Measurements from ENCODE around the gene ZNG1B.
"Not testable (repeated sequence)": the region's sequence is repeated elsewhere in the genome, so short reads cannot be mapped to it uniquely, and the experiment has no call there.

The ZNG1B gene

DNA sequence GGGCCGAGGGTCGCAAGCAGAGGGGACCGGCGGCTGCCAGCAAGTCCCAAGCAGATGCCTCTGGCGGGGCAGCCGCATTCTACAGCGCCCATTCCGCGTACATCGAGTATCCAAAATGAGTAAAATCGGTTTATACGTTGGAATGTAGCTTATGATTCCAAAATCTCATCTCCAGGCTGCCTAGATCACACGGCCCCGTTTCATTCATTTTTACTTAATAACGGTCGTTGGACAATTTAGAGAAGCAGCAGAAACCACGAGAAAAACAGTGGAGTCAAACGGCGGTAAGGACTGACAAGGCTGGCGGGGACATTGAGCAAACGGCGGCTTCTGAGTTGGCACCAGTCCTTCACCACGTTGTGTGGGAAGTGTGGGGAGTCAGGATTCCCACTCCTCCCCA lies 66.6 kb downstream of the ZNG1B start:
- not testable (repeated sequence) for DNase-seq

DNA sequence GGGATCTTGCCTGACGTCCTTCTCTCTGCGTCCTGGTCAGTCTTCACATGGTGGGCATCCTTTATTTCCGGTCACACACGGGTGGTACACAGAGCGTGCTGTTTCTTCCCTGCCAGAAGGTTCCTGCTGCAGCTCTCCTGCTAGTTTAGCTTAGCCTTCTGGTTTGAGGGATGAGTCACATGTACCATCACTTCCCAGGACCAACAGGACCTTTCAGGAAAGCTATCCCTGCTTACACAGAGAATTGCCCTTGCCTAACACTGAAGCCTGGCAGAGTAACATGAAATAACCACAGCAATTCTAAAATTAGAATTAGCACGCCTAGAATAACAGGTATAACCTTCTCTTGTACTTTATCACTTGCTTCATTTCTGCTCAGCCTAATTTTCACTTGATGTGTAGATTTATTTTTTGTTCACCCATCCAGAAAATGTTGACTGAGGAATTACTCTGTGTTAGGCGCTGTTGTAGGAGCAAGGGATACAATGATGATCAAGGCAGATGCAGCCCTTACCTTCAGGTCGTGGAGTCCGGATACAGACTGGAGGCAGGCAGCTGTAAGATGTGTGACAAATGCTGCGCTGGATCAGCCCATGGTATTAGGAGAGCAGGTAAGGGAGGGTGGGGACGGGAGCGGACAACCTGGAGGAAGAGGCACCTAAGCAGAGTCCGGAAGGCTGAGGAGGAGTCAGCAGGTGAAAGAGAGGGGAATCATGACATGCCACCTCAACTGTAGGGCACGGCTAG lies 70.1 kb downstream of the ZNG1B start:
- not testable (repeated sequence) for DNase-seq

DNA sequence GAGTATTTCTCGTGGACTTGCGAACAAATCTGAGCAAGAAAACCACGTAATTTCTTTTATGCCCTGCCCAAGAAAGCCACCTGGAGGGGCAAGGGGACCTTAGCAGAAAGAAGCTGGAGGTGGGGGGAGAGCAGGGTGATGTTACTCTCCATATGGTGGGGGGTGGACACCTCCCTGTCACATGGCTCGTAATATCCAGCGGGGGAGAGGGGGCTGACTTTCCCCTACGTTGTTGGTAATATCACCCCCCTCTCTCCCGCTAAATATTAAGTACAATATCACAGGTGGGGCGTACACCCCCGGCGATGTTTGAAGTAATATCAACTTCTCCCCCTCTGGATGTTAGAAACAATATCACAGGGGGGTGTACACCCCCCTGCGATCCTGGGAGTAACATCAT lies 70.7 kb downstream of the ZNG1B start:
- not testable (repeated sequence) for DNase-seq

DNA sequence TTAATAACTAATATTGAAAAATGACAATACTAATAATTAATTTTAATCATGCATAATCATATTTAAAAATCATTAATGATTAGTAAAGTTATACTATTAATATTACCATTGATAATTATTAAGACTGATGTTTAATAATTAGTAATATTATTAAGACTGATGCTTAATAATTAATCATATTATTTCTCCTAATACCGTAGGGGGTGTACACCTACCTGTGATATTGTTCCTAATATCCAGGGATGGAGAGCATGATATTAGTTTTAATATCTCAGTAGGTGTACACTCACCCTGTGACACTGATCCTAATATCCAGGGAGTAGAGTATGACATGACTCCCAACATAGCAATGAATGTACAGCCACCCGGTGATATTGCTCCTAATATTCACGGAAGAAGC lies 73.4 kb downstream of the ZNG1B start:
- DNase-seq = not testable (repeated sequence)

DNA sequence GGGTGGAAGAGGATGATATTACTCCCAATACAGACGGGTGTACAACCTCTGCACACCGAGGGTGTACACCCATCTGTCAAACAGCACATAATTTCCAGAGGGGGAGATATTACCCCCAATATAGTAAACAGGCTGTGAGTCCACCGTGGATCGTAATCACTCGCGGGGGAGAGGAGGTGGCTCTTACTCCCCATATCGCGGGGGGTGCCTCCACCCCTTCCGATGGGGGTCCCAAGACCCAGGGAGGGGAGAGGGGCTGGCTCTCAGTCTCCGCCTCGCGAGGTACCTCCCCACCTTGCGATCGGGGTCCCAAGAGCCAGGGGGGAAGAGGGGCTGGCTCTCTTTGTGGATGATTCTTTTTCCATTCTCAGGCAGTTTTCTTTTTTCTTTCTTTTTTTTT lies 74.4 kb downstream of the ZNG1B start:
- DNase-seq = not testable (repeated sequence)

DNA sequence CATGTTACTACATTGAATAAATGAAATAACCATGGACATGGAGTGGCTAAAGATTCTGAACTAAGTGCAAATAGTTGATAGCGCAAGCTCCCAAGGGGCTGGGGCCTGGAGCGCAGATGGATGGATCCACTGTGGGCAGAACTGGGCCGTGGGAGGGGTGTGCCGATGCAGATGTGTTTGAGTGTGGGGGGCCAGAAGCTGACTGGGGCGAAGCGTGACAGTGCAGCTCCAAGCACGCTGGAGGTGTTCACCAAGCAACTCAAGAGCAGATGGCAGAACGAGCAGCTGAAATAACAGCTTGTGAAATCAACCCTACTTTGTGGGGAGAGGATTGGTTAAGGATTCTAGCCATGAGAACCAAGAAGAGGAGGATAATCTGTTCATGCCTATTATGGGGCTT lies 78.0 kb downstream of the ZNG1B start:
- DNase-seq = not testable (repeated sequence)

DNA sequence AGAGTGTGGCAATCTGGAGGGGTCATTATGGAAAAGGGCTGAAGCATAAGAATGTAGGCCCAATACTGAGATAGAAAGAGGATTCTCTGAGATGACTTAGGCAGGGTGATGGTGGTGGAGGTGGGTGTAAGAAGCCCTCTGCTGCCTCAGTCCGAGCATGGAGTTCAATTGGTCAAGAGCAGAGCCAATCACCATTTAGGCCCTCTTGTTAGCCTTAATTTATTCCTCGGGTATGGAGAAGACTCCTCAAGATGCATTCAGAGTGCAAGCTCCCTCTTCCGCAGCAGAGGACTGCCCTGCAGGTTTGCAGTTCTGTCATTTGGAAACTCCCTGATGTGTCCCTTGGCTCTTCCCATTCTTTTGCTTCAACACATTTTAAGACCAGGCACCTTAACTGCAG lies 78.5 kb downstream of the ZNG1B start:
- DNase-seq = not testable (repeated sequence)

DNA sequence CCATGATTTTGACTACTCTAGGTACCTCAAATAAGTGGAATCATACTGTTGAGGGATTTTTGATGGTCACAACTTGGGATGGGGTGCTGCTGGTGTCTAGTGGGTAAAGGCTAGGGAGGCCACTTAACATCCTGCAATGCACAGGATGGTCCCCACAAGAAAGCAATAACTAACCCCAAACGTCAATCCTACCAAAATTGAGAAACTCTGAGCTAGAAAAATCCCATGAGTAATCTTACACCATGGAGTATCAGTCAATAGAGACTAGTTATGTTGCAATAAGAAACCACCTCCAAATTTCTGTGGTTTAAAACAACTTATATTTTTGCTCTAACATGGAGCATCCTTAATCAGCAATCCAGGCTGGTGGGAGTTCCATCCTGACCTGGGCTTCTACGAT lies 79.5 kb downstream of the ZNG1B start:
- not testable (repeated sequence) for DNase-seq

DNA sequence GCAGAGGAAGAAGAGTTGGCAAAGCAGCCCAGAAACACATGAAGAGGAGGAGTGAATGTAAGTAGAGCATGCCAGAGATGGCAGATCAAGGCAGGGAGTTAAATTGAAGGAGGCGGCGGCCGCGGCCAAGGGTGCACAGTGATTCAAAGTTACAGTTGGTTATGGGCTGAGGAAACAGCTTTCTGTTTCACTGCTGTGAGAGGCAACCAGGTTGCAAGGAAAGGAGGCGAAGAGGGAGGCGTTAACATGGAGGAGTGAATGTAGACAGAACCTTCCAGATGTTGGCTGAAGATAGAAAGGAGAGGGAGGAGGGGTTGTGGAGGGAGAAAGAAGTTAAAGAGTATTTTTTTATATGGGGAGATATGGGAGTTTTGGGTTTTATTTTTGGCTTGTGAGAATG lies 83.3 kb downstream of the ZNG1B start:
- not testable (repeated sequence) for DNase-seq

DNA sequence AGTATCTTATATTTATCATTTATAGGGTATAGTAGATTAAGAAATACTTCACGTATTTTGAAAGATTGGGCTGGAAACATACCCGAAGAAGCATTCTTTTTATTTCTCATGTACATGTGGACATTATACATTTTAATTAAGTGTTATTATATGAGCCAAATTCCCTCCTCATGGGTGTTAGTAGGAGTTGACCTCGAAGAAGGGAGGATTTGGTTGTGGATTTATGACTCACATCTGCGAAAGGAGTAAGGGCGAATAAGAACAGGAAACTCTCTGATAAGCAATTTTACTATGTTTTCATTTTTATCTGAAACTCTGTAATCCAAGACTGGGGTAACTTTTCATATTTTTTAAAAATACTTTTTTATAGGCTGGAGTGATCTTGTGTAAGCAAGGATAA lies 84.0 kb downstream of the ZNG1B start:
- DNase-seq = not testable (repeated sequence)

DNA sequence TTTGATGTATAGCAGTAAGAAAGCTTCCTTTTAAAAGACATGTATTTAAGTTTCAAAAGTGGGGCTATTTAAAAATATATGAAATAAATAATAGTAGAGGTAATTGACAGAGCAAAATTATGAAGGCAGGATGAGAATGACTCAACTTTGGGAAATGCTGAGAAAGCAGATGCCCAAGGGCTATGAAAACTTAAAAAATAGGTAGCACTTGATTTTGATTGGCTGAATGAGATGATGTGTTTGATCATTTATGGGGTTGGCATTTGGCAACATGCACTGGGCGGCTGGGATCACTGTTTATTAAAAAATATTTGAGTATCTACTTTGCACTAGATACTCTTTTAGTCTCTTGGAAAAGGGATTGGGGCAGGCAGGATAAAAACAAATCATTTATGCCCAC lies 87.5 kb downstream of the ZNG1B start:
- DNase-seq = not testable (repeated sequence)

DNA sequence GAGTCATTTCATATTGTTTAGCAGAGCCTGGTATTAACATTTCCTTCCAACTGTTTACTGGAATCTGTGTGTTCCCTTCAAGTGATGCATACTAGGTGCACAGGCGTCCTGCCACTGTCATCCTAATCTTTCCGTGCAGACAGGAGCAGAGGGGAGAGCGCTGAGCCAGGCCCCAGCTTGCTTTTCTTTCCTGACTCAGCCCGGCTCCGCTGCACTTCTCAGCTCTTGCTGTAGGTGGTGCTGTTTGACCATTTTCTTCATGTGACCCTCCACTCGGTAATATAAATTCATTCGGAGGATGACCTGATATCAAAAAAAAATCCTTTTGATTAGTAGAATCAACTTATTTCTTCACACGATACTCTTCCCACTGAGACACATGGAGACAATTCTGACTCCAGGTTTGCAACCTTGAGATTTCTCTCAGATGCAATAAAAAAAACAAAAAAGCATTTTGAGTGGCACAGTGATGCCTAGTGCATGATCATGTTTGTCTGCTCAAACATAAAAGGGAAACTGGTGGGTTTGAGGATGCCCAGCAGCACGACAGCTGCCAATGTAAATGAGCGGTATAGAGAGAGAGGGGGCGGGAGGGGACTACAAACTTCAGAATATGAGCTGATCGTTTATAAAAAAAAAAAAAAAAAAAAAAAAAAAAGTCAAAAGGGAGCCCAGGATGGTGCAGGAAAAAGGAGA lies 90.0 kb downstream of the ZNG1B start:
- not testable (repeated sequence) for DNase-seq

DNA sequence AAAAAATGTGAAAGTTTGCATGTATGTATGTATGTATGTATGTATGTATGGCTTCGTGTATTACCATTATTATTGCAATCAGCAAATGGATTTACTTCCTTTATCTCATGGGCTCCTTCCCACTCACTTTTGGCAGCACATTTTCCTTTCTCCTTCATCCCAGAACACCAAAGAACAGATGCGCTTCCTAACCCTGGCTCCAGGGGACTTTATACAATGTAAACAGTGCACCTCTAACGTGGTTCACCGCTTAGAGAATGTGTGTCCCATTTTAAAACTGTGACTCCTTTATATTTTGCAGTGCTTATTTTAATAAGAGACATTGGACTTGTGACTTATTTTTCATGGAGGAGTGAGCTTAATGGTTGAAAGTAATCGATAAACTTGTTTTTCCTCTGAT lies 90.6 kb downstream of the ZNG1B start:
- not testable (repeated sequence) for DNase-seq

DNA sequence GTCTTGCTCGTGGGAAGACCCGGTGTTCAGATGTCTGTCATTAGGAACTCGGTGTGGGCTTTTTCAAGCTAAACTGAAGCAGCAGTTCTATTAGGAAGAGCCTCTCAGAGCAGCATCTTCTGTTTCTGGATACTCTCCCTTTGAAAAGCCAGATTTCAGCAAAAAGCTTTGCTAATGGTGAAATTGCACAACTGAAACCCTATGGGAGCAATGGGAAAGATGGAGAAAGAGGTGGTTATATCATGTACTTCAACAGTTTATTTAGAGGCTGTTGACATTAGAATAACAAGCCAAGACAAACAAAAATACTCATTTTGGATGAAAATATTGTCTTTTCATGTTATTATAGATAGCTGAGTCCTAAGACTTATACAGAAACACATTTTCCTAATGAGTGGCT lies 91.4 kb downstream of the ZNG1B start:
- not testable (repeated sequence) for DNase-seq

DNA sequence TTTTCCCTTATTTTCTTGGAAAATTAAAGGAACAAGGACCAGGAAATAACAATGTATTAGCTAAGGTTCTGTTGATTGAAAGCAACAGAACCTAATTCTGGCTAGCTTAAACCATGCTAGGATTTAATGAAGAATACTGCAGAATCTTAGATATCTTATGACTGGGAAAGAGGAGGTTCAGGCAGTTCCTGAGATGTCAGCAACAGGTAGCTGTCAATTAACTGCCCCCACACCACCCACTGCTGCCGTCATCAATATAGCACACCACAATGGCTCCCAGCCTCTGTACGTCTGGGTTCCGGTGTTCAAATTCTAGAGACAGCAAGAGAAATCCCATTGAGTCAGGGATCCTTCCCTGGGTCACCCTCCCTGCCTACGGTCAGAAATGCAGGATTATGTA lies 95.5 kb downstream of the ZNG1B start:
- not testable (repeated sequence) for DNase-seq

DNA sequence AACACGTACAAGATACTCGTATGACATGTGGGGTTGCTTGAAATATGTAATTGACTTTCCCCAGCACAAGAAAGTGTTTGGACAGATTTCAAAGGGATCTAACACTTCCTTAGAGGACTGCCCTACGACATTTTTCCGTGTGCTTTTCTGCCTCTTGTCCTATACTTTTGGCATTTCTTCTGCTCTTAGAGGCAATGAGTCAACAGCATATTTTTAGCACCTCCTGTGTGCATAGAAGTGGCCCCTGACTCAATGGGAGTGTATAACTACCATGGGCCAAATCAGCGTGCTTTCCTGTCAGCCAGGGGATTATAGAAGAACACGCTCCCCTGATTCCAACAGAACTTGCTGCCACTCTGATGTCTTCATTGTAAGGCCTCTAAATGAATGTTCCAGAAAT lies 99.1 kb downstream of the ZNG1B start:
- DNase-seq = not testable (repeated sequence)

DNA sequence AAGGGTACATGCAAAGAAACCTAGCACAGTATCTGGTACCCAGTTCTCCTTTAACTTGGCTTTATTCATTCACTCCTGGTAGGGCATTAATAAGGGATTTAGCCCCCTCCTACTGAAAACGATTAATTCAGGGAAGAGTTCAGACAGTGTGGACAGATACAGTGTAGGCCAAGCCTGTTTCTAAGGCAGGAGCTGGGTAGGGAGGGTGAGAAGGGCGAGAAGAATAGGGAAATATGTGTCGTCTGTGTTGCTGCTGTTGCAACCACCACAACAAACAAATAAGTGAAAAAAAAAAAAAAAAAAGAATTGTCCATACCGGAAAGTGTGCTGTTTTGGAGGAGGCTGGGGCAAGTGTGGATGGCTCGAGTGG lies 103.3 kb downstream of the ZNG1B start:
- not testable (repeated sequence) for DNase-seq

DNA sequence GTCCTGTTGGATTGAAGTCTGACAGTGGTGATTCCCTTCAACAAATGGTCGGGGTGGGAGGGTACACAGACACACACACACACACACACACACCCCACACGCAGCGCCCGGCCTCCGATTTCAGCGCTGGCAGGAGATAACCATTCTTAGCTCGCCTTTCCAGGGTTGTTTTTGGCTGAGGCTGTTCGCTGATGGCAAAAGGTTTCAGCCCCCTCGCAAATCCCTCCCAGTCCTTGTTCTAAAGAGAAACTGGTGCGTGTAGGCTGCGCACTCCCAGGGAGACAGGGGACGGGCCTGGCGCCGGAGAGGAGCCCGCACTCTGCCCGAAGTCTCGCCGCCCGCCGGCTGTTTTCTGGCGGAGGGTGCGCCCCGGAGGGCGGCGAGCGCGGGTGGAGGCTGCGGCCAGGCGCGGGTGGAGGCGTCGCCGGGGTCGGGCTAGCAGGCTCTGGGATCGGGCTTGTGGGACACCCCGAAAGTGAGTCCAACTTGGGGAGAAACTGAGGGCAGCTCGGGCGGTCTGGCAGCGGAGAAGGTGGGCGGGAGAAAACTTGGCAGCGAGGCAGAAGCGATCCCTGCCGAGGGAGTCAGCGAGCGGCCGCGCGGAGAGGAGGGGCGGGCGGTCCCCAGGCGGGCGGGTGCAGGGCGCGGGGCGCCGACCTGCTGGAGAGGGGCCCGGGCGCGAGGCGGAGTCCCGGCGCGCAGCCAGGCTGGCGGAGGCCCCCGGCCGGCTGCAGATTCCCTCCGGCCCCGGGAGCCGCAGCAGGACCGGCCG lies 103.9 kb downstream of the ZNG1B start:
- not testable (repeated sequence) for DNase-seq

DNA sequence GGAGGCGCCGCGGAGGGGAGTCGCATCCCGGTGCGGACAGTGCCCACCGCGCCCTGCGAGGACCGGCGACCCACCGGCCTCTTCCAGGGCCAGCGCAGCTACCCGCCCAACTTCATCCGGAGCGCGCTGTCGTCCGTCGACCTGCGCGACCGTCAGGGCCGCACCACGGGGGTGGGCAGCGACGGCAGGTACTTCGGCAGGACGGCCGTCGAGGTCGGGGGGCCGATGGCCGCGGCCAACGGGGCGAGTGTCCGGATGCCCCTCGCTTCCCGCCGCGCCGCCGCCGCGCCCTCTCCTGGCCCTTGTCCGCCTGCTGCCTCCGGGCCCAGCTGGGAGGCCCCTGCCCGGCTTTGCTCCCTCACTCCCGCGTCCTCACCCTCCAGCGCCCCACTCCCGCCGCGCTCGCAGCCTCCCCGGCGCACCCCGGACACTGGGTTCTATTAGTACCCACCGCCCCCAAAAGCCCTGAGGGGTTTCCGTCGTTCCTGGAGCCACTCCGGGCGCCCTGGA lies 104.5 kb downstream of the ZNG1B start:
- not testable (repeated sequence) for DNase-seq

DNA sequence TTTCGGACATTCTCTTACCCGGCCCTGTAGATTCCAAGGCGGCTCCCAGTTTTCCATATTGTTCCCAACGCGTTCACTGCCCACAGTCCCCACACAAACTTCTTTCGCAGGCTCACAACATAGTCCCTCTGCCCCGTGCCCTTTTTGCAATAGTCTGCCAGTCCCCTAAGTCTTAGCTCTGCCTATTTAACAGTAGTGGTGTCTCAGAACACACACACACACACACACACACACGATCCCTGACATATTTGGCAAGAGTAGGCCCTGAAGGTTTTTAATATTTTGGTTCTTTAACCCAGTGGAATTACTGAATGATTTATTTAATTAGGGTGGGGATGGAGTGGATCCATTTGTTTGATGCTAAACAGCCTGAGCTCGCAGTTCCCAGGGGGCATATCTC lies 105.0 kb downstream of the ZNG1B start:
- not testable (repeated sequence) for DNase-seq

Measured in NCI-H1105 (cell line).